Neuron (in vitro differentiated cells): ENCODE measurements around the gene CD93.

ENCODE experiments used
- H2AFZ ChIP-seq: one replicate; pipeline ENCODE4 v1.6.1; 2013; ENCODE audit warnings: low read depth, mild to moderate bottlenecking, inconsistent platforms, low read length, moderate library complexity
- H3K27me3 ChIP-seq: one replicate; pipeline ENCODE4 v1.6.1; 2013; ENCODE audit warnings: low read length; ENCODE audit not compliant: insufficient read depth
- H3K36me3 ChIP-seq: one replicate; pipeline ENCODE4 v1.6.1; 2013; ENCODE audit warnings: low read length; ENCODE audit not compliant: insufficient read depth
- H3K4me1 ChIP-seq: one replicate; pipeline ENCODE4 v1.6.1; 2013; ENCODE audit warnings: low read length; ENCODE audit not compliant: insufficient read depth
- H3K4me3 ChIP-seq: 2 replicates; pipeline ENCODE4 v1.5.1; 2013; ENCODE audit warnings: mild to moderate bottlenecking, low read length, moderate library complexity
- H3K9me3 ChIP-seq: one replicate; pipeline ENCODE4 v1.6.1; 2013; ENCODE audit warnings: low read length

CD93 gene

GRCh38 chr20:23125625-23126191 is 39.6 kb upstream of the CD93 start:
- Histone ChIP-seq H3K4me3 (no peak overlapping the region), H3K4me1 (no peaks in the 10 kb centered on the region), H3K9me3 (no peaks in the 10 kb centered on the region), H3K36me3 (no peaks in the 10 kb centered on the region), H2AFZ (no peak overlapping the region), H3K27me3 (no peaks in the 10 kb centered on the region)

GRCh38 chr20:23125159-23125558 is 39.0 kb upstream of the CD93 start:
- H3K4me3 ChIP-seq, result no peak overlapping the region
- H3K27me3 ChIP-seq, result no peaks in the 10 kb centered on the region
- no peaks in the 10 kb centered on the region for H3K4me1 ChIP-seq
- no peaks in the 10 kb centered on the region for H3K36me3 ChIP-seq
- H2AFZ ChIP-seq, result no peak overlapping the region
- H3K9me3 ChIP-seq, result no peaks in the 10 kb centered on the region

- H3K27me3 ChIP-seq, result no peaks in the 10 kb centered on the region
- H2AFZ ChIP-seq, result no peak overlapping the region
- no peaks in the 10 kb centered on the region for H3K4me1 ChIP-seq
- no peaks in the 10 kb centered on the region for H3K9me3 ChIP-seq
- H3K4me3 ChIP-seq, result no peak overlapping the region
- no peaks in the 10 kb centered on the region for H3K36me3 ChIP-seq
Observed at GRCh38 chr20:23123886-23124285, 37.8 kb upstream of the CD93 start.

GRCh38 chr20:23122796-23123655 is 36.9 kb upstream of the CD93 start:
- H3K4me3 ChIP-seq, result no peak overlapping the region
- H3K9me3 ChIP-seq, result no peaks in the 10 kb centered on the region
- H3K36me3 ChIP-seq, result no peaks in the 10 kb centered on the region
- no peaks in the 10 kb centered on the region for H3K4me1 ChIP-seq
- H2AFZ ChIP-seq, result no peak overlapping the region
- no peaks in the 10 kb centered on the region for H3K27me3 ChIP-seq

- H3K9me3 ChIP-seq, result no peaks in the 10 kb centered on the region
- no peaks in the 10 kb centered on the region for H3K27me3 ChIP-seq
- H3K4me3 ChIP-seq, result no peak overlapping the region
- no peaks in the 10 kb centered on the region for H3K4me1 ChIP-seq
- H2AFZ ChIP-seq, result no peak overlapping the region
- H3K36me3 ChIP-seq, result no peaks in the 10 kb centered on the region
Observed at GRCh38 chr20:23122321-23122720, 36.2 kb upstream of the CD93 start.

GRCh38 chr20:23121751-23122320 is 35.7 kb upstream of the CD93 start:
- Histone ChIP-seq H2AFZ (no peak overlapping the region), H3K9me3 (no peaks in the 10 kb centered on the region), H3K27me3 (no peaks in the 10 kb centered on the region), H3K36me3 (no peaks in the 10 kb centered on the region), H3K4me1 (no peaks in the 10 kb centered on the region), H3K4me3 (no peak overlapping the region)

- H2AFZ ChIP-seq, result no peak overlapping the region
- H3K4me1 ChIP-seq, result no peaks in the 10 kb centered on the region
- no peaks in the 10 kb centered on the region for H3K27me3 ChIP-seq
- H3K9me3 ChIP-seq, result no peaks in the 10 kb centered on the region
- H3K36me3 ChIP-seq, result no peaks in the 10 kb centered on the region
- H3K4me3 ChIP-seq, result no peak overlapping the region
Observed at GRCh38 chr20:23120936-23121750, 35.0 kb upstream of the CD93 start.

- no peak overlapping the region for H2AFZ ChIP-seq
- no peaks in the 10 kb centered on the region for H3K27me3 ChIP-seq
- H3K36me3 ChIP-seq, result no peaks in the 10 kb centered on the region
Observed at GRCh38 chr20:23120261-23120660, 34.1 kb upstream of the CD93 start.

GRCh38 chr20:23119456-23120216 is 33.5 kb upstream of the CD93 start:
- no peaks in the 10 kb centered on the region for H3K4me1 ChIP-seq
- H3K27me3 ChIP-seq, result no peaks in the 10 kb centered on the region
- no peaks in the 10 kb centered on the region for H3K36me3 ChIP-seq
- no peaks in the 10 kb centered on the region for H3K9me3 ChIP-seq
- no peak overlapping the region for H3K4me3 ChIP-seq
- H2AFZ ChIP-seq, result no peak overlapping the region

More at GRCh38 chr20:23120261-23120660, 34.1 kb upstream of the CD93 start:
- Histone ChIP-seq H3K4me1 (no peaks in the 10 kb centered on the region), H3K9me3 (no peaks in the 10 kb centered on the region), H3K4me3 (no peak overlapping the region)

GRCh38 chr20:23118766-23119165 is 32.6 kb upstream of the CD93 start:
- no peak overlapping the region for H2AFZ ChIP-seq
- H3K27me3 ChIP-seq, result no peaks in the 10 kb centered on the region
- no peaks in the 10 kb centered on the region for H3K36me3 ChIP-seq
- H3K9me3 ChIP-seq, result no peaks in the 10 kb centered on the region
- no peak overlapping the region for H3K4me3 ChIP-seq
- H3K4me1 ChIP-seq, result no peaks in the 10 kb centered on the region

GRCh38 chr20:23118144-23118543 is 32.0 kb upstream of the CD93 start:
- no peaks in the 10 kb centered on the region for H3K27me3 ChIP-seq
- no peaks in the 10 kb centered on the region for H3K9me3 ChIP-seq
- H3K4me3 ChIP-seq, result no peak overlapping the region
- H3K36me3 ChIP-seq, result no peaks in the 10 kb centered on the region
- no peak overlapping the region for H2AFZ ChIP-seq
- H3K4me1 ChIP-seq, result no peaks in the 10 kb centered on the region

- no peak overlapping the region for H2AFZ ChIP-seq
- no peaks in the 10 kb centered on the region for H3K4me1 ChIP-seq
- H3K36me3 ChIP-seq, result no peaks in the 10 kb centered on the region
- no peaks in the 10 kb centered on the region for H3K27me3 ChIP-seq
- H3K9me3 ChIP-seq, result no peaks in the 10 kb centered on the region
- H3K4me3 ChIP-seq, result no peak overlapping the region
Observed at GRCh38 chr20:23117738-23118137, 31.6 kb upstream of the CD93 start.
